Prostate gland (tissue), 2 donors: ENCODE data around the gene METTL9. TPM values are rescaled to one million over a fixed set of nuclear protein-coding genes. Genes with fewer than 3 reads are reported as not detected.
"Not testable (repeated sequence)": the region's sequence is repeated elsewhere in the genome, so short reads cannot be mapped to it uniquely, and the experiment has no call there.

ENCODE experiments used
- DNase-seq: peaks from one replicate; pipeline ENCODE4 v3.0.0-alpha.2; 2019; ENCODE audit warnings: low spot score
- H3K27ac ChIP-seq, 2 donors: fragments of 200-600 bp; sonication (generic); 2 replicates each; pipeline ENCODE4 v1.5.1; 2017 to 2019
- H3K27me3 ChIP-seq: fragments of 200-600 bp; sonication (generic); replicated peaks from 2 replicates; pipeline ENCODE4 v1.5.1; 2019; ENCODE audit not compliant: insufficient read depth
- H3K36me3 ChIP-seq, 2 donors: fragments of 200-600 bp; sonication (generic); 1 replicate in 1 of 2; 2 replicates in 1 of 2; pipeline versions ENCODE4 v1.5.1 to v1.8.1; 2017 to 2019
- H3K4me1 ChIP-seq: fragments of 200-600 bp; sonication (generic); replicated peaks from 2 replicates; pipeline ENCODE4 v1.5.1; 2019
- H3K4me3 ChIP-seq, 2 donors: fragments of 200-600 bp; sonication (generic); 2 replicates each; pipeline ENCODE4 v1.5.1; 2017 to 2019
- H3K9me3 ChIP-seq: fragments of 200-600 bp; sonication (generic); 2 replicates; pipeline ENCODE4 v1.5.1; 2017
- POLR2A ChIP-seq: fragments of 450-650 bp; IDR thresholded peaks from one replicate; pipeline ENCODE4 v1.6.1; 2016; ENCODE audit warnings: antibody characterized with exemption, mild to moderate bottlenecking
- POLR2AphosphoS5 ChIP-seq: sonication (generic); formaldehyde crosslinking; IDR thresholded peaks from one replicate; pipeline ENCODE4 v1.6.1; 2017; ENCODE audit warnings: antibody characterized with exemption
- WGBS: methylation state at CpG from one replicate; pipeline ENCODE4 v1.1.5; 2018; 5-methylcytosine and 5-hydroxymethylcytosine counted together
- intact Hi-C: fragments of 100-400 bp; cut with DNase I; formaldehyde crosslinking; loops from one replicate; pipeline ENCODE4 v1.14.2; 2022
- total RNA-seq, 2 donors: library from RNA; depleted of rRNA; stranded (reverse); fragments of >200 nt; gene quantifications; one replicate each; pipeline ENCODE4 v1.1.0, GENCODE V29; 2016
- TF ChIP-seq, protein P1 (sequence below), 4 experiments: fragments of 200-600 bp in 2 of 4; fragments of 450-650 bp in 2 of 4; sonication (generic) in 2 of 4; IDR thresholded peaks; 1 replicate in 3 of 4; 2 replicates in 1 of 4; pipeline ENCODE4 v1.5.1; 2016 to 2019; ENCODE audit warnings: antibody characterized with exemption in 4 of 4, mild to moderate bottlenecking in 2 of 4, moderate library complexity in 2 of 4

METTL9 gene
- total RNA-seq, 2 donors from 2014 or later = 98.9 to 160 TPM

DNA sequence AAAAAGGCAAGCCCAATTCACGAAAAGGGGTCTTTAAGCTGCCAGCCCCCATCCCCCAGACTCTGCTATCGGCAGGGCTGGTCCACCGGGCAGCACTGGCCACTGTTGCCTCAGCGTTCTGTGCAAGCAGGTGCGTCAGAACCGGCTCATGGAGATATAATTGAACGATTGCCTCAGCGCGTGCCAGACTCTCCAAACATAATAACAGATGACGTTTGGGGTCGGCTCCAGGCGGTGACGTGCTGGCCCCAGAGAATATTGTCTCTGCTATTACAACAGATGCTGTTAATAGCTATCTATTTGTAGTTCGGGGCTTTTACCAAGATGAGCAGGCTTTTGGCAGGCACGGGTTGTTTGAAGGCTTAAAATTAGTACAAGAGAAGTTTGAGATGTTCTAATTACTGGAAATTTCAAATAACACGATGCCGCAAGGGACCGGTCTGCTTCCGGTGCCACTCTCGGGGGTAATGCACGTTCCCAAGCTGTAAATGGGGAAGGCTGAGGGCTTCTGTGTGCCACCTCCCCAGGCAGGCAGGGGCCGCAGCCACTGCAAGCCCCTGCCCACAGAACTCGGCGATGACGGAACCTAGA, 42.6 kb upstream of the METTL9 start:
- H3K27ac ChIP-seq, H3K4me1 ChIP-seq, H3K9me3 ChIP-seq, DNase-seq, H3K36me3 ChIP-seq, intact Hi-C loops, H3K27me3 ChIP-seq, H3K4me3 ChIP-seq: not testable (repeated sequence)
- WGBS = 55% methylated on average over 24 of the region's 25 CpGs

DNA sequence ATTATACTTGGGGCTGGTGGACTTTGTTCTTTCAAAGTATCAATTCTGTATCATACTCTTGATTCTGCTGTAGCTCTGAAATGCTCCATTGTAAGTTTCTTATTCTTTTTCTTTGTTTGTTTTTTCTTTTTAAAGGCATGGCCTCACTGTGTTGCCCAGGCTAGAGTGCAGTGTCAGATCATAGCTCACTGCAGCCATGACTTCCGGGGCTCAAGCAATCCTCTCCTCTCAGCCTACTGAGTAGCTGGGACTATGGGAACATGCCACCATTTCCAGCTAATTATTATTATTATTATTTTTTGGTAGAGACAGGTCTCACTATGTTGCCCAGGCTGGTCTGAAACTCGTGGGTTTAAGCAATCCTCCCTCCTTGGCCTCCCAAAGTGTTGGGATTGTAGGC, 38.9 kb upstream of the METTL9 start:
- H3K4me3 ChIP-seq = no peak overlapping the region
- TF ChIP-seq POLR2AphosphoS5 (no peak), POLR2A (no peak)
- TF ChIP-seq, protein P1, sequence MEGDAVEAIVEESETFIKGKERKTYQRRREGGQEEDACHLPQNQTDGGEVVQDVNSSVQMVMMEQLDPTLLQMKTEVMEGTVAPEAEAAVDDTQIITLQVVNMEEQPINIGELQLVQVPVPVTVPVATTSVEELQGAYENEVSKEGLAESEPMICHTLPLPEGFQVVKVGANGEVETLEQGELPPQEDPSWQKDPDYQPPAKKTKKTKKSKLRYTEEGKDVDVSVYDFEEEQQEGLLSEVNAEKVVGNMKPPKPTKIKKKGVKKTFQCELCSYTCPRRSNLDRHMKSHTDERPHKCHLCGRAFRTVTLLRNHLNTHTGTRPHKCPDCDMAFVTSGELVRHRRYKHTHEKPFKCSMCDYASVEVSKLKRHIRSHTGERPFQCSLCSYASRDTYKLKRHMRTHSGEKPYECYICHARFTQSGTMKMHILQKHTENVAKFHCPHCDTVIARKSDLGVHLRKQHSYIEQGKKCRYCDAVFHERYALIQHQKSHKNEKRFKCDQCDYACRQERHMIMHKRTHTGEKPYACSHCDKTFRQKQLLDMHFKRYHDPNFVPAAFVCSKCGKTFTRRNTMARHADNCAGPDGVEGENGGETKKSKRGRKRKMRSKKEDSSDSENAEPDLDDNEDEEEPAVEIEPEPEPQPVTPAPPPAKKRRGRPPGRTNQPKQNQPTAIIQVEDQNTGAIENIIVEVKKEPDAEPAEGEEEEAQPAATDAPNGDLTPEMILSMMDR (IDR thresholded peaks at IDR 0.05) = no peak
- no peak overlapping the region for H3K27ac ChIP-seq
- intact Hi-C loops = loop anchor here (10.0 kb wide), 1 partner anchor 406 kb away; the partner anchor contains the start of genes DNAH3 and LDAF1
- no peaks in the 10 kb centered on the region for H3K27me3 ChIP-seq
- DNase-seq = no peak
- no peaks in the 10 kb centered on the region for H3K4me1 ChIP-seq
- no peaks in the 10 kb centered on the region for H3K9me3 ChIP-seq
- H3K36me3 ChIP-seq = no peaks in the 10 kb centered on the region
- WGBS = 75% methylated on average over 2 of the region's 2 CpGs

DNA sequence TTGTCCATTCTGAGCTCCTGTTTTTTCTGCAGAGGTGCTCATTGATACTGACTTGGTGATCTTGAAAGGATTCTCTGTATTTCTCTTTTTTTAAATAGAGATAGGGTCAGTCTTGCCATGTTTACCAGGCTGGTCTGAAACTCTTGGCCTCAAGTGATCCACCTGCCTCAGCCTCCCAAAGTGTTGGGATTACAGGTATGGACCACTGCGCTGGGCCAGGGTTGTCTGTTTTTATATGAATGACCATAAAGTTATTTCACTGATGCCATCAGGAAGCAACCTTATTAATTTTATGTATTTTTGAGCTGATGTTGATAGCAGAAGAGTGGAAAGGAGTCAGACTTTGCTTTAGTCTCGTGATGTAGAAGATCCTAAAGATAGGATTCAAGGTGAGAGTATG, 35.7 kb upstream of the METTL9 start:
- H3K4me1 ChIP-seq = peaks cover 5% of the 10 kb centered on the region
- no peak for TF ChIP-seq POLR2AphosphoS5
- no peak for TF ChIP-seq POLR2A
- TF ChIP-seq, protein P1 (IDR thresholded peaks at IDR 0.05) = no peak
- intact Hi-C loops = loop anchor here (10.0 kb wide), 1 partner anchor 409 kb away; the partner anchor contains the start of genes DNAH3 and LDAF1
- H3K36me3 ChIP-seq = no peaks in the 10 kb centered on the region
- DNase-seq = no peak
- no peak overlapping the region for H3K27ac ChIP-seq
- no peaks in the 10 kb centered on the region for H3K27me3 ChIP-seq
- no peak overlapping the region for H3K4me3 ChIP-seq
- 97% methylated on average over 2 of the region's 2 CpGs for WGBS
- H3K9me3 ChIP-seq = no peaks in the 10 kb centered on the region

DNA sequence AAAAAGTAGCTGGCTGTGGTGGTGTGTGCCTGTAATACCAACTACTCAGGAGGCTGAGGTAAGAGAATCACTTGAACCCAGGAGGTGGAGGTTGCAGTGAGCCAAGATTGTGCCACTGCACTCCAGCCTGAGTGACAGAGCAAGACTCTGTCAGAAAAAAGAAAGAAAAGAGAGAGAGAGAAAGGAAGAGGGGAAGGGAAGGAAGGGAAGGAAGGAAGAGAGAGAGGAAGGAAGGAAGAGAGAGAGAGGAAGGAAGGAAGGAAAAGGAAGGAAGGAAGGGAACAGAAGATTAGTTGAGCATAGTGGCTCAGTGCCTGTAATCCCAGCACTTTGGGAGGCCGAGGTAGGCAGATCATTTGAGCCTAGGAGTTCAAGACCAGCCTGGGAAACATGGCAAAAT, 35.0 kb upstream of the METTL9 start:
- not testable (repeated sequence) for H3K9me3 ChIP-seq, H3K36me3 ChIP-seq, H3K4me3 ChIP-seq, H3K4me1 ChIP-seq, H3K27me3 ChIP-seq, H3K27ac ChIP-seq, DNase-seq
- intact Hi-C loops = loop anchor here (10.0 kb wide), 1 partner anchor 410 kb away; the partner anchor contains the start of genes DNAH3 and LDAF1
- WGBS = 96% methylated on average over 1 of the region's 1 CpG

DNA sequence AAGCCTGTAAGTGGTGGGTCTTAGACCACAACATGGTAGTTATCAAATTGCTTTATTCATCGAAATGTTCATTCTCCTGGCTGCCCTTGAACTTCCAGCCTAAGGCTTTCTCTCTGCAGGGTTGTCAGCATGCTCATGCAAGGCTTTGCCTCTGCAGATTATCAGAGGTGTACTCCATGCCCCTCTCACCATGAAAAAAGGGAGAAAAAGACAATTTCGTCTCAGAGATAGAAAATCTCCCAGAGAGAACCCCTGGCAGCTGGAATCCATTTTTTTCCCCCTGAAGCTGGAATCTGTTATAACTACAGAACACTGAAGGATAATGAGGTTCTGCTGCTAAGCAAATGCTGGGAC, 33.9 kb upstream of the METTL9 start:
- Histone ChIP-seq H3K4me1 (peaks cover 5% of the 10 kb centered on the region), H3K4me3 (no peak overlapping the region), H3K27me3 (no peaks in the 10 kb centered on the region), H3K36me3 (no peaks in the 10 kb centered on the region), H3K27ac (no peak overlapping the region), H3K9me3 (no peaks in the 10 kb centered on the region)
- TF ChIP-seq POLR2A = no peak
- TF ChIP-seq, protein P1 (IDR thresholded peaks at IDR 0.05) = no peak
- no peak for TF ChIP-seq POLR2AphosphoS5
- DNase-seq = no peak
- intact Hi-C loops = loop anchor here (5.0 to 10.0 kb wide), 2 partner anchors 411 to 1132 kb away; partner anchors contain the start of genes DNAH3 and LDAF1
- WGBS = 76% methylated on average over 2 of the region's 2 CpGs
